ENCODE measurements around the gene ARHGAP42. TPM values are rescaled to one million over a fixed set of nuclear protein-coding genes. Genes with fewer than 3 reads are reported as not detected.
"Not testable (repeated sequence)": the region's sequence is repeated elsewhere in the genome, so short reads cannot be mapped to it uniquely, and the experiment has no call there.

The ARHGAP42 gene
- total RNA-seq, 2 experiments from 2014 or later, result not detected

GRCh38 chr11:100746448-100746847 is 59.4 kb downstream of the ARHGAP42 start:
- Mint-ChIP-seq H3K36me3 (no peaks in the 10 kb centered on the region), H3K9me3 (peaks cover 8% of the 10 kb centered on the region), H3K4me3 (no peak overlapping the region), H3K27me3 (no peaks in the 10 kb centered on the region), H3K4me1 (no peaks in the 10 kb centered on the region), H3K27ac (no peak overlapping the region)
- POLR2A ChIA-PET, result no interaction called here
- ATAC-seq (ENCODE audit: low read depth) (no peak), DNase-seq (no peak)

- Mint-ChIP-seq H3K27ac (no peak overlapping the region), H3K4me1 (no peaks in the 10 kb centered on the region), H3K27me3 (no peaks in the 10 kb centered on the region), H3K9me3 (peaks cover 8% of the 10 kb centered on the region), H3K4me3 (no peak overlapping the region), H3K36me3 (no peaks in the 10 kb centered on the region)
- ATAC-seq (ENCODE audit: low read depth), result no peak
- no peak for DNase-seq
- POLR2A ChIA-PET, result no interaction called here
These were observed 61.1 kb downstream of the ARHGAP42 start for GRCh38 chr11:100748153-100748552.

- ATAC-seq (ENCODE audit: low read depth); H3K36me3 Mint-ChIP-seq; H3K4me3 Mint-ChIP-seq; H3K4me1 Mint-ChIP-seq; H3K27me3 Mint-ChIP-seq; H3K27ac Mint-ChIP-seq; POLR2A ChIA-PET; H3K9me3 Mint-ChIP-seq; DNase-seq: not testable (repeated sequence)
These were observed 62.9 kb downstream of the ARHGAP42 start for GRCh38 chr11:100749887-100750565.

GRCh38 chr11:100750566-100750891 is 63.4 kb downstream of the ARHGAP42 start:
- H3K4me3 Mint-ChIP-seq; H3K27ac Mint-ChIP-seq; ATAC-seq (ENCODE audit: low read depth); H3K27me3 Mint-ChIP-seq; DNase-seq; H3K9me3 Mint-ChIP-seq; H3K4me1 Mint-ChIP-seq; POLR2A ChIA-PET; H3K36me3 Mint-ChIP-seq: not testable (repeated sequence)

GRCh38 chr11:100752371-100753171 is 65.5 kb downstream of the ARHGAP42 start:
- POLR2A ChIA-PET, result no interaction called here
- Mint-ChIP-seq H3K4me3 (no peak overlapping the region), H3K4me1 (no peaks in the 10 kb centered on the region), H3K36me3 (no peaks in the 10 kb centered on the region), H3K27me3 (no peaks in the 10 kb centered on the region), H3K27ac (no peak overlapping the region), H3K9me3 (peaks cover 8% of the 10 kb centered on the region)
- no peak for DNase-seq
- ATAC-seq (ENCODE audit: low read depth), result no peak

GRCh38 chr11:100753172-100753543 is 66.1 kb downstream of the ARHGAP42 start:
- no peak overlapping the region for H3K27ac Mint-ChIP-seq
- H3K36me3 Mint-ChIP-seq, result no peaks in the 10 kb centered on the region
- H3K9me3 Mint-ChIP-seq, result peaks cover 8% of the 10 kb centered on the region
- no peaks in the 10 kb centered on the region for H3K4me1 Mint-ChIP-seq
- POLR2A ChIA-PET, result no interaction called here
- DNase-seq, result no peak
- H3K27me3 Mint-ChIP-seq, result no peaks in the 10 kb centered on the region
- no peak for ATAC-seq (ENCODE audit: low read depth)
- H3K4me3 Mint-ChIP-seq, result no peak overlapping the region

DNA sequence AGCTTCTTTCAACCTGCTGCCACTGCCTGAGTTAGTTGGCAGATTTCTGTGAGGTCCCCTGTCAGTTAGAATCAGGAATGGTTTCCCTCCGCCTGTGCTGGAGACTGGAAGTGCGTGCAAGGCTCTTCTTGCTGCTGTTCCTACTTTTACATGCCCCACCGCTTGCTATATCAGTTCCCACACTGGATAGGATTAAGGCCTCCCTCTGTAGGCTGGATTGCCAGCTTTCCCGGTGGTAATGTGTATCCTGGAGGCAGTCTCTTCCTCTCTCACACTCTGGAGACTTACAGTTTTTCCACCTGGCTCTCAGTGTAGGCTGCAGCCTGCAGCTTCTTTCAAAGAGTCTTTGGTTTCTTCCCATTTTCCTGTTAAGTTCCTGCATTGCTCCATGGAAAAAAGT is 66.5 kb downstream of the ARHGAP42 start:
- no peak for DNase-seq
- Mint-ChIP-seq H3K4me1 (no peaks in the 10 kb centered on the region), H3K27me3 (no peaks in the 10 kb centered on the region)

GRCh38 chr11:100756559-100756958 is 69.5 kb downstream of the ARHGAP42 start:
- Mint-ChIP-seq H3K27me3 (no peaks in the 10 kb centered on the region), H3K27ac (no peak overlapping the region), H3K9me3 (no peaks in the 10 kb centered on the region), H3K4me3 (no peak overlapping the region), H3K4me1 (no peaks in the 10 kb centered on the region), H3K36me3 (no peaks in the 10 kb centered on the region)
- ATAC-seq (ENCODE audit: low read depth) (no peak), DNase-seq (no peak)
- POLR2A ChIA-PET, result no interaction called here

More for the DNA sequence above, 66.5 kb downstream of the ARHGAP42 start:
- Mint-ChIP-seq H3K4me3 (no peak overlapping the region), H3K9me3 (peaks cover 8% of the 10 kb centered on the region), H3K27ac (no peak overlapping the region), H3K36me3 (no peaks in the 10 kb centered on the region)
- POLR2A ChIA-PET, result no interaction called here
- no peak for ATAC-seq (ENCODE audit: low read depth)

DNA sequence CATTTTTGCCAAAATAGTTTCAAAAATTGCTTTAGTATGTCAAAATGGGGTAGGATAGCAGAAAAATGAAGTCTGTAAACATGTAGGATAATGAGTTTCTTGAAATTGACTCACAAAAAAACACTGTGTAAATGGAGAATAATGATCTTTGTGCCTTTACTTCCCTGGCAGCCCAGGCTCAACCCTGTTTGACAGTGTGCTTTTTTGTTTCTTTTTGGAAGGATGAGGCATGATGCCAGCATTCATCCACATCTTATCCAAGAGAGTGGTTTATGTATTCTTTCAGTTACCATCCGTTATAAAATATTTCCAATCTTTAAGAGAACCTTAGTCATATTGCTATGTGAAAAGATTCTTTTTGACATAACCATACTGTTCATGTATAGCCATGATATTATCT is 70.6 kb downstream of the ARHGAP42 start:
- no peaks in the 10 kb centered on the region for H3K4me1 Mint-ChIP-seq

DNA sequence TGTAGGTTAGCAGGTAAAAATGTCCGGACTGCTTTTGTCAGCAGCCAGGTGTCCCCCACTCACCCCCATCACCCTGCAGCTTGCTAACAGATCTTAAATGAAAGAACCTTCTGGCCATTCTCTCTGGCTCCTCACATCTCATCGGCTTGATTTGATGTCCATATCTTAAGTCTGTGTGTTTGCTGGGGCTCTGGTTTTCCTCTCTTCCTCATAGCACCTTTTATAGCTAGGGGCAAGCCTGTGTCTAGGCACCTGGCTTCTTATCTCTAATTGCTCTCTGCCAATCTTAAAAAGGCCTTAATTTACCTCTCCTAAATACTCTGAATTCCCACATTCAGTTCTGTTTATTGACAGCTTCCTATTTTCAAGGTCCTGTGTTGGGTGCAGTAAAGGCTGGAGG is 72.0 kb downstream of the ARHGAP42 start:
- Mint-ChIP-seq H3K4me1 (no peaks in the 10 kb centered on the region), H3K4me3 (no peak overlapping the region), H3K36me3 (no peaks in the 10 kb centered on the region), H3K9me3 (no peaks in the 10 kb centered on the region), H3K27me3 (no peaks in the 10 kb centered on the region), H3K27ac (no peak overlapping the region)
- DNase-seq (no peak), ATAC-seq (ENCODE audit: low read depth) (no peak)
- POLR2A ChIA-PET, result no interaction called here

More for the DNA sequence above, 70.6 kb downstream of the ARHGAP42 start:
- POLR2A ChIA-PET, result no interaction called here
- H3K36me3 Mint-ChIP-seq, result no peaks in the 10 kb centered on the region
- H3K4me3 Mint-ChIP-seq, result no peak overlapping the region
- no peaks in the 10 kb centered on the region for H3K9me3 Mint-ChIP-seq
- no peaks in the 10 kb centered on the region for H3K27me3 Mint-ChIP-seq
- no peak overlapping the region for H3K27ac Mint-ChIP-seq
- DNase-seq (no peak), ATAC-seq (ENCODE audit: low read depth) (no peak)

DNA sequence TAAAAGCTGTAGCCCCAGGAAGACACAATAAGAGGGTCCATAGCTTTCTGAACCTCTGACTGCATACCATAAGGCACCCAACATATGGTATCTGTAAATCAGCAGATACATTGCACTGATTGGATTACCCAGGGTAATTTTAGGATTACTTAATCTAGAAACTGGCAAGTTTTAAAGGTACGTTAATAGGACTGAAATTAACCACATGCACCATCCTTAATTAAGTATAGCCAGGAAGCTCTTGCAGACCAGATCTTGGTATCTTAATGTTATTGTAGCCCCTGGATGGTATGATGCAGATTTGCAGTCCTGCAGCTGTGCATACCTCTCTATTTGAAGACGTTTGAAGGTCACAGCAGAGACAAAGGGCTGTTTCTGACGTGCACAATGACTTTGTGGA is 72.8 kb downstream of the ARHGAP42 start:
- H3K36me3 Mint-ChIP-seq, result no peaks in the 10 kb centered on the region
- H3K4me1 Mint-ChIP-seq, result no peaks in the 10 kb centered on the region
- ATAC-seq (ENCODE audit: low read depth), result no peak
- no peak overlapping the region for H3K27ac Mint-ChIP-seq
- H3K4me3 Mint-ChIP-seq, result no peak overlapping the region
- no peaks in the 10 kb centered on the region for H3K27me3 Mint-ChIP-seq
- H3K9me3 Mint-ChIP-seq, result no peaks in the 10 kb centered on the region
- no peak for DNase-seq
- POLR2A ChIA-PET, result no interaction called here

DNA sequence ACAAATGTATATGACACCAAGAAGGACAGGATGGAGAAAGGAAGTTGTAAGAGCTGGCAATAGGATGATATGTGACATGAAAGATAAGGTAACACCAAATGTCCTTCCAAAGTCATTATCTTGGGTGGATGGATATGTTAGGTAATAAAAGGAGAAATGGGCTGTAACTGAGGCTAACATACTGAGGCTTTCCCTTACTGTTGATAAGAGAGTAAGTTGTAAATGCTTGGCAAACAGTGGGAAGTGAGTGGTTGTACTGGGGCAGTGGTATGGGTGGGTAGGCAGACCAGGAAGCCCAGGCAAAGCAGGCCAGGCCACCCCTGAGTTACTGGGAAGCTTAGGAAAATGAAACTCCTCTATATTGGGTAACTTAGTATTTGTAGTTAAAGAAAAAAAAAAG is 73.7 kb downstream of the ARHGAP42 start:
- POLR2A ChIA-PET, result no interaction called here
- H3K4me1 Mint-ChIP-seq, result no peaks in the 10 kb centered on the region

GRCh38 chr11:100761841-100762240 is 74.8 kb downstream of the ARHGAP42 start:
- Mint-ChIP-seq H3K4me3 (no peak overlapping the region), H3K9me3 (no peaks in the 10 kb centered on the region), H3K36me3 (no peaks in the 10 kb centered on the region), H3K27me3 (no peaks in the 10 kb centered on the region), H3K27ac (no peak overlapping the region), H3K4me1 (no peaks in the 10 kb centered on the region)
- POLR2A ChIA-PET, result no interaction called here
- no peak for DNase-seq
- no peak for ATAC-seq (ENCODE audit: low read depth)

More for the DNA sequence above, 73.7 kb downstream of the ARHGAP42 start:
- H3K9me3 Mint-ChIP-seq, result no peaks in the 10 kb centered on the region
- H3K27ac Mint-ChIP-seq, result no peak overlapping the region
- no peak overlapping the region for H3K4me3 Mint-ChIP-seq
- ATAC-seq (ENCODE audit: low read depth) (no peak), DNase-seq (no peak)
- H3K27me3 Mint-ChIP-seq, result no peaks in the 10 kb centered on the region
- no peaks in the 10 kb centered on the region for H3K36me3 Mint-ChIP-seq

DNA sequence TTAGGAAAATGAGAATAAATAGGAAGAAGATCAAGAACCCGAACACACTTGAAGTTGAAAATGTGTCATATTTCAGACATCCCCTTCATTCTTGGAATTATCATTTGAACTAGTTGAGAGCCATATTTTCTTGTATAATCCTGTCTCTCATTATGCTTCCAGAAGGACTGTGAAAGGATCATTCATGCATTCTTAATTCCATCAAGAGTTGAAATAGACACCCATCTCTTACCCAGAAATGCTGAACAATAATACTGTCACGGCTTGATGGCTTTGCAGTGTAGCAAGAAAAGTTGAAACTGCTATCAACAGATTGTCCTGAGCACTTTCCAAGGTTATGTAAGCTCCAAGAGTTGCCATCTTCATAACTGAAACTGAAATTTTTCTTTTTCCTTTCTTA is 79.7 kb downstream of the ARHGAP42 start:
- POLR2A ChIA-PET, result no interaction called here
- no peak for DNase-seq
- Mint-ChIP-seq H3K36me3 (no peaks in the 10 kb centered on the region), H3K4me3 (no peak overlapping the region), H3K4me1 (no peaks in the 10 kb centered on the region), H3K27ac (no peak overlapping the region), H3K9me3 (no peaks in the 10 kb centered on the region), H3K27me3 (no peaks in the 10 kb centered on the region)
- ATAC-seq (ENCODE audit: low read depth), result no peak
